Coronary artery (tissue), 2 donors: ENCODE results near the gene ERCC6L2.

Experiments
- DNase-seq: peaks from one replicate; pipeline ENCODE4 v3.0.0-alpha.2; 2017; ENCODE audit warnings: low spot score
- H3K27ac ChIP-seq, 2 donors: fragments of 200-600 bp; sonication (generic); one replicate each; pipeline ENCODE4 v1.5.1; 2016 to 2019
- H3K4me3 ChIP-seq: fragments of 200-600 bp; sonication (generic); 2 replicates; pipeline ENCODE4 v1.5.1; 2016; ENCODE audit warnings: mild to moderate bottlenecking, moderate library complexity
- TF ChIP-seq, protein P1 (sequence below): fragments of 200-600 bp; sonication (generic); IDR thresholded peaks from one replicate; pipeline ENCODE4 v1.5.1; 2019; ENCODE audit warnings: antibody characterized with exemption

ERCC6L2 gene

DNA sequence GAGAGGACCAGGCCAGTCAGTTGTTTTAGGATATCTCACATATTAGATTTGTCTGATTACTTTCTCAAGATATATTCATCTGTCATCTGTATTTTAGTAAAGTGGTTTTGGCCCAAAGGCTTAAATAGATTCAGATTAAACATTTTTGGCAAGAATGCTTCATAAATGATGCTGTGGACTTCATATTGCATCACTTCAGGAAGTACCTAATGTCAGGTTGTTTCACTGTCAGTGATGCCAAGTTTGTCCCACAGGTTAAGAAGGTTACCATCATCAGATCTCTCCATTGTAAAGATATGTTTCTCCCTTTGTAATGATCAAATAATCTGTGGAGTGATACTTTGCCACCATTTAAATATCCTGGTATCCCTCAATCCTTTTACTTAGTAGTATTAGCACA, 37.3 kb downstream of the ERCC6L2 start:
- DNase-seq, result no peak
- H3K27ac ChIP-seq, result no peak overlapping the region
- TF ChIP-seq, protein P1, sequence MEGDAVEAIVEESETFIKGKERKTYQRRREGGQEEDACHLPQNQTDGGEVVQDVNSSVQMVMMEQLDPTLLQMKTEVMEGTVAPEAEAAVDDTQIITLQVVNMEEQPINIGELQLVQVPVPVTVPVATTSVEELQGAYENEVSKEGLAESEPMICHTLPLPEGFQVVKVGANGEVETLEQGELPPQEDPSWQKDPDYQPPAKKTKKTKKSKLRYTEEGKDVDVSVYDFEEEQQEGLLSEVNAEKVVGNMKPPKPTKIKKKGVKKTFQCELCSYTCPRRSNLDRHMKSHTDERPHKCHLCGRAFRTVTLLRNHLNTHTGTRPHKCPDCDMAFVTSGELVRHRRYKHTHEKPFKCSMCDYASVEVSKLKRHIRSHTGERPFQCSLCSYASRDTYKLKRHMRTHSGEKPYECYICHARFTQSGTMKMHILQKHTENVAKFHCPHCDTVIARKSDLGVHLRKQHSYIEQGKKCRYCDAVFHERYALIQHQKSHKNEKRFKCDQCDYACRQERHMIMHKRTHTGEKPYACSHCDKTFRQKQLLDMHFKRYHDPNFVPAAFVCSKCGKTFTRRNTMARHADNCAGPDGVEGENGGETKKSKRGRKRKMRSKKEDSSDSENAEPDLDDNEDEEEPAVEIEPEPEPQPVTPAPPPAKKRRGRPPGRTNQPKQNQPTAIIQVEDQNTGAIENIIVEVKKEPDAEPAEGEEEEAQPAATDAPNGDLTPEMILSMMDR, result no peak
- H3K4me3 ChIP-seq, result no peak overlapping the region

DNA sequence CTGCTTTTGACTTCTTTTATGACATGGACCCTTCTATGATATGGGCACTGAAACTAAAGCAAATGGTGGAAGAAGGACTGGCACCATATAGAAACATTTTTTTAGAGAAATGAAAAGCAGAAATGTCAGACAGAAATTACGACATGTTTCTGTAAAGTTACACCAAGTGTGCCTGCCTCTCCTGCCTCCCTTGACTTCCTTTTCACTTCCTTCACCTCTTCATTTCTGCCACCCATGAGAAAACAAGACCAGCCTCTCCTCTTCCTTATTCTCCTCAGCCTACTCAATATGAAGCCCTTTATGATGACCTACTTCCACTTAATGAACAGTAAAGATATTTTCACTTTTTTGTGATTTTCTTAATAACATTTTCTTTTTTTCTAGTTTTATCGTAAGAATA, 44.5 kb downstream of the ERCC6L2 start:
- TF ChIP-seq, protein P1, result no peak
- no peak overlapping the region for H3K27ac ChIP-seq
- no peak overlapping the region for H3K4me3 ChIP-seq
- DNase-seq, result no peak

DNA sequence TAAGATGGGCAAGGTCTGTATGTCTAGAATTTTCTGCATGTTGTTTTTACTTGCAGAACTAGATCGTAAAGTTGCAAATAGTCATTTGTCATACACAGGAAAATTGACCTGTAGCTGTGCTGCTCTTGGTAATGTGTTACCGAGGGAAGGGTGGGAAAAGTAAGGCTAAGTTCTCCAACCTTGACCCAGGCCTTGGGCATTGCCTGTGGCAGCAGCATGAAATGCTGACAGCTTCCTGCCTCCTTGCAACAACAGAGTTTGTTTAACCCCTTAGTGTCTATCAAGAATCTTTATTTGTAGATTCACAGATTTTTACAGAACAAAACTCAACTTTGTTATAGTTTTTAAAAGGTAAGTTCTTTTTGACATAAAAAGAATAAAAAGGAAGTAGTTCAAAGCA, 48.3 kb downstream of the ERCC6L2 start:
- DNase-seq, result no peak
- H3K4me3 ChIP-seq, result no peak overlapping the region
- TF ChIP-seq, protein P1, result no peak
- no peak overlapping the region for H3K27ac ChIP-seq

DNA sequence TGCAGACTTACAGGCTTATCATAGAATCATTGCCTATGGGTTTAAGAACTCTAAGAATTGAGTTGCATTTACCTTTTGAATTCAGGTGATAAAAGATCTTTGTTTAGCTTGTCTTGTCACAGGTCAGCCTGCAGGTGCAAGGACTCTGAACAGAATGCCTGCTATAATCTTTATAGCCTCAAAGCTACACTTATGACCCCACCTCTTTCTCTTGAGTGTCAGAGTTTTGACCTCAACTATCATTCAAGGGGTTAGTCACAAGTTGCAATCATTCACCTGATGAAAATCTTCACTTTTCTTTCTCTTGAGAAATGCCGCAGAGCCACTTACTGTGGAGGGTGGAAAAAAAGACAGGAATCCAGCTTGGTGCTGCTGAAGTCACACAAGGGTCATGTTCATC, 49.5 kb downstream of the ERCC6L2 start:
- Histone ChIP-seq H3K4me3 (no peak overlapping the region), H3K27ac (no peak overlapping the region)
- DNase-seq, result no peak
- TF ChIP-seq, protein P1, result no peak

DNA sequence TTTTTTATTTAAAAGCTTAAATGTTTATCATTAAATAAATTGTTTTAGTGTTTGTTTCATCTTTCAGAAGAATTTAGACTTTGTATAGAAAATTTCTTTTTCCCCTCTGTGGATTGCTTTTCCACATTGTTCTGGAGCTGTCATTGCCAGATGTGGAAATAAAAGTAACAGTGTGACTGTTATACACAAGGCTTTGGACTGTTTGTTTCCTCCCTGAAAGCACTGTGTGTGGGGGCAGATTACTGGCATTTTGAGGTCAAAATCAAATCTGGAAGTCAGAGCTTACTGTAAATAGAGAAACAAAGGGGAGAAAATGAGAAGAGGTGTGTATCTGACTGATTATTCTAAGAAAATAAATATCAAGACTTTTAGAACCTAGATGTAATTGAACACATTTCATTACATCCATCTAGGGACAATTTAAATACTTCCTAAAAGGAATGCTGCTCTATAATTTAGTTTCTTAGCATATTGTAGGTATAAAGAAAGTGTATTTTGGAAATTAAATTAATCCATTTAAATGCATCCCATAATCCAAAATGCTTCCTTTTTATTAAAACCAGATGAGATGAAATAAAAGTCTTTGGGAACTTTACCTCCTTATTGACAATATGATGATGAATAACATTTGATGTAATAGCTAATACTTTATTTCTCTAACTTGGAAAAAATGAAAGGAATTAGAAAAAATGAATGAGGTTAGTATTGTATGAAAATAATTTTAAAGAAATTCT, 51.9 kb downstream of the ERCC6L2 start:
- Histone ChIP-seq H3K4me3 (no peak overlapping the region), H3K27ac (no peak overlapping the region)
- TF ChIP-seq, protein P1, result no peak
- no peak for DNase-seq

DNA sequence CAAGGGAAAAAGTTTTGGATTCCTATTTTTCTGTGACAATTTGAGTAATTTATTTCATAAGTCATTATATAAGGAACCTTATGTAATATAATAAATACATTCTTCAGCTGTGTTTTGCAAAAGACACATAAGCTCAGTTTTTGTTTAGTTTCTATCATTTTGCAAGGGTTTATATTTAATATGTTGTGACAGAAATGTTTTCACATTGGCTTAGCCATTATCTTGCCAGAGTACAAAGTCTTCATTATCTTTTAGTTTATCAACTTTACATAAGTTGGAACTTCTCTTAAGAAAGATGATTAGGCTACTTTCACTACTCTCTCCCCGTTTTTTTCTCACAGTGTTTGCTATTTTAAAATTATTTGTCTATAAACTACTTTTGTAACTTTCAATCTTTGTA, 54.8 kb downstream of the ERCC6L2 start:
- DNase-seq, result no peak
- TF ChIP-seq, protein P1, result no peak
- H3K27ac ChIP-seq, result no peak overlapping the region
- H3K4me3 ChIP-seq, result no peak overlapping the region

DNA sequence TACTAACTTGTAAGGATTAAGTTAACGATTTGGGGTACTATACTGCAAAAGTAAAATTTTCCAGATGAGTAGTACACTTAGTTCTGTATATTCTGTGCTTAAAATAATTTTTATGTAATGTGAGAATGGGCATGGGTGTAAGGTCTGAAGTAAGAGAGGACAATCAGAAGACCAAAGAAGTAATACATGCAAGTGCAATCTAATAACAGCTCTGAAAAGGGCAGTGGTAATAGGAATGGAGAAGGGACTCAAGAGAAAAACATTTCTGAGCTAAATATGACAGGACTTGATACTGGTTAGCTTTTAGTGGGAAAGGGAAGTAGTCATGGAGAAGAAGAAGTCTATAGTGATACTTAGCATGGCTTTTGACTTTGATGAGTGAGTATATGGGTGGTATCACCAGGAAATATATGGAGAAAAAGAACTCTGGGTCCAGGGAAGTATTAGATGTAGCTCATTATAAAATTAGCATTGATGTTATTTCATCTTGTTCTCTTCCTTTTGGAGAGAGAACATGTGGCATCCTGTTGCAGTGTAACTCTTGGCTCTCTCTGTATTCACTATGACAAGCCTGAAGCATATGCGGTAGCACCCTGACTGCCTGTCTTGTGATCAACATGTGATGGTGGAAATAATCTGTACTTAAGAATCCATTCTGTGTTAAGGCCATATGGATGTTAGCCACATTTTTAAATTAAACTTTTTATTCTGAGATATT, 60.5 kb downstream of the ERCC6L2 start:
- Histone ChIP-seq H3K4me3 (no peak overlapping the region), H3K27ac (no peak overlapping the region)
- no peak for DNase-seq
- TF ChIP-seq, protein P1, result no peak
